Esophagus squamous epithelium (tissue), 4 donors: ENCODE data around the gene CD99L2.

Experiments used
- POLR2A ChIP-seq, 4 donors: fragments of 450-650 bp; IDR thresholded peaks; one replicate each; pipeline ENCODE4 v1.6.1; 2017; ENCODE audit warnings: antibody characterized with exemption in 4 of 4, mild to moderate bottlenecking in 4 of 4, moderate library complexity in 3 of 4
- TF ChIP-seq, protein P1 (sequence below), 6 experiments: fragments of 450-650 bp in 4 of 6; fragments of 200-600 bp in 2 of 6; sonication (generic) in 2 of 6; IDR thresholded peaks; one replicate each; pipeline ENCODE4 v1.5.1; 2016 to 2019; ENCODE audit warnings: antibody characterized with exemption in 6 of 6, mild to moderate bottlenecking in 4 of 6, moderate library complexity in 4 of 6

DNA sequence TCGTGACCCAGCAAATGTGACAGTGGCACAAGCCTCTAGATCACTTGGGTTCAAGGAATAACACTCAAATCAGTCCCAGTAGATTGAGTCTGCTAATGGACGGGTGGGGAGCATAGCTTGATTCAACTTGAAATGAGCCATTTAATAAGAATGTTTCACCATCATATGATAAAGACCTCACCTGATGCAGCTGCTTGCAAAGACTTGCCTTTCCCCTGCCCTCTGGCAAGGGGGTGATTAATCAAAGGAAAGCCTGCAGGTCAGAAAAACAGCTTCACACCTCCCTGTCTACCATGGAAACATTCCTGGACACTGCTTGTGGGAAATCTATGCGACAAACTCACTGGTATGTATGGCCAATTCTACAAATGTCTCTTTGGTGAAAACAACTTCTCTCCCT lies 54.5 kb downstream of the CD99L2 start:
- TF ChIP-seq, protein P1, sequence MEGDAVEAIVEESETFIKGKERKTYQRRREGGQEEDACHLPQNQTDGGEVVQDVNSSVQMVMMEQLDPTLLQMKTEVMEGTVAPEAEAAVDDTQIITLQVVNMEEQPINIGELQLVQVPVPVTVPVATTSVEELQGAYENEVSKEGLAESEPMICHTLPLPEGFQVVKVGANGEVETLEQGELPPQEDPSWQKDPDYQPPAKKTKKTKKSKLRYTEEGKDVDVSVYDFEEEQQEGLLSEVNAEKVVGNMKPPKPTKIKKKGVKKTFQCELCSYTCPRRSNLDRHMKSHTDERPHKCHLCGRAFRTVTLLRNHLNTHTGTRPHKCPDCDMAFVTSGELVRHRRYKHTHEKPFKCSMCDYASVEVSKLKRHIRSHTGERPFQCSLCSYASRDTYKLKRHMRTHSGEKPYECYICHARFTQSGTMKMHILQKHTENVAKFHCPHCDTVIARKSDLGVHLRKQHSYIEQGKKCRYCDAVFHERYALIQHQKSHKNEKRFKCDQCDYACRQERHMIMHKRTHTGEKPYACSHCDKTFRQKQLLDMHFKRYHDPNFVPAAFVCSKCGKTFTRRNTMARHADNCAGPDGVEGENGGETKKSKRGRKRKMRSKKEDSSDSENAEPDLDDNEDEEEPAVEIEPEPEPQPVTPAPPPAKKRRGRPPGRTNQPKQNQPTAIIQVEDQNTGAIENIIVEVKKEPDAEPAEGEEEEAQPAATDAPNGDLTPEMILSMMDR (IDR thresholded peaks at IDR 0.05), result no peak
- no peak for TF ChIP-seq POLR2A (IDR thresholded peaks at IDR 0.05)
